ENCODE data around the gene HOXB4. TPM values are rescaled to one million over a fixed set of nuclear protein-coding genes. Genes with fewer than 3 reads are reported as not detected.

The HOXB4 gene
- total RNA-seq, 1 donor from 2014 or later, result 0.90 TPM

GRCh38 chr17:48532261-48532660 is 45.9 kb downstream of the HOXB4 start:
- no peak for DNase-seq (ENCODE audit: low read depth in 2 of 2)

GRCh38 chr17:48530887-48531272 is 47.3 kb downstream of the HOXB4 start, which contains the start of gene HOXB1:
TSS of gene HOXB1 (minus strand) at chr17:48531011. CDS start at chr17:48530904, 107 bp downstream.
- DNase-seq (ENCODE audit: low read depth in 2 of 2), result no peak

GRCh38 chr17:48530208-48530886 is 47.8 kb downstream of the HOXB4 start:
- DNase-seq (ENCODE audit: low read depth in 2 of 2), result no peak

GRCh38 chr17:48529683-48530009 is 48.5 kb downstream of the HOXB4 start:
- DNase-seq (ENCODE audit: low read depth in 2 of 2), result no peak

- no peak for DNase-seq (ENCODE audit: low read depth in 2 of 2)
Measured at GRCh38 chr17:48528936-48529682, 49.0 kb downstream of the HOXB4 start.

GRCh38 chr17:48528153-48528935 is 49.8 kb downstream of the HOXB4 start:
- DNase-seq (ENCODE audit: low read depth in 2 of 2), result no peak

GRCh38 chr17:48527547-48527932 is 50.6 kb downstream of the HOXB4 start:
- no peak for DNase-seq (ENCODE audit: low read depth in 2 of 2)

GRCh38 chr17:48526608-48527546 is 51.3 kb downstream of the HOXB4 start:
- no peak for DNase-seq (ENCODE audit: low read depth in 2 of 2)

Other genes with a start within 250 kb of the HOXB4 start
- gene SKAP1, start 148.1 kb downstream of the HOXB4 start, total RNA-seq, result under 0.01 TPM in 1 of 2 replicates, not detected in the other
- not detected in 2 replicates for gene HOXB1, start 47.3 kb downstream of the HOXB4 start, total RNA-seq
- 0.51 and 0.63 TPM in 2 replicates for gene HOXB2, start 33.2 kb downstream of the HOXB4 start, total RNA-seq
- gene HOXB3, start 11.9 kb upstream of the HOXB4 start, total RNA-seq, result 1.9 and 4.8 TPM in 2 replicates
- gene HOXB5, start 15.4 kb upstream of the HOXB4 start, total RNA-seq, result 0.13 TPM in 2 replicates
- 3.3 and 3.9 TPM in 2 replicates for gene HOXB6, start 26.6 kb upstream of the HOXB4 start, total RNA-seq
- 4.6 and 7.1 TPM in 2 replicates for gene HOXB7, start 32.7 kb upstream of the HOXB4 start, total RNA-seq
- 0.64 and 0.76 TPM in 2 replicates for gene HOXB8, start 36.9 kb upstream of the HOXB4 start, total RNA-seq
- 0.13 and 0.51 TPM in 2 replicates for gene HOXB9, start 48.0 kb upstream of the HOXB4 start, total RNA-seq
- not detected in 2 replicates for gene PRAC1, start 144.2 kb upstream of the HOXB4 start, total RNA-seq
- not detected in 2 replicates for gene PRAC2, start 144.8 kb upstream of the HOXB4 start, total RNA-seq
- not detected in 2 replicates for gene HOXB13, start 150.4 kb upstream of the HOXB4 start, total RNA-seq
- under 0.01 TPM in 1 of 2 replicates, not detected in the other for gene TTLL6, start 238.9 kb upstream of the HOXB4 start, total RNA-seq